Dedifferentiated amniotic fluid mesenchymal stem cell (primary cell): Measurements from ENCODE around the gene FYCO1.
A peak's percentile ranks its signal among the peaks of the same experiment; 100 is the strongest.

Experiments used
- DNase-seq: peaks from one replicate; pipeline ENCODE4 v3.0.0-alpha.2; 2016; ENCODE audit errors: extremely low spot score

Gene FYCO1

GRCh38 chr3:45984331-45985312, 11.0 kb downstream of the FYCO1 start:
- DNase-seq, result peak; percentile 75

GRCh38 chr3:45983770-45984169, 11.9 kb downstream of the FYCO1 start:
- no peak for DNase-seq

DNA sequence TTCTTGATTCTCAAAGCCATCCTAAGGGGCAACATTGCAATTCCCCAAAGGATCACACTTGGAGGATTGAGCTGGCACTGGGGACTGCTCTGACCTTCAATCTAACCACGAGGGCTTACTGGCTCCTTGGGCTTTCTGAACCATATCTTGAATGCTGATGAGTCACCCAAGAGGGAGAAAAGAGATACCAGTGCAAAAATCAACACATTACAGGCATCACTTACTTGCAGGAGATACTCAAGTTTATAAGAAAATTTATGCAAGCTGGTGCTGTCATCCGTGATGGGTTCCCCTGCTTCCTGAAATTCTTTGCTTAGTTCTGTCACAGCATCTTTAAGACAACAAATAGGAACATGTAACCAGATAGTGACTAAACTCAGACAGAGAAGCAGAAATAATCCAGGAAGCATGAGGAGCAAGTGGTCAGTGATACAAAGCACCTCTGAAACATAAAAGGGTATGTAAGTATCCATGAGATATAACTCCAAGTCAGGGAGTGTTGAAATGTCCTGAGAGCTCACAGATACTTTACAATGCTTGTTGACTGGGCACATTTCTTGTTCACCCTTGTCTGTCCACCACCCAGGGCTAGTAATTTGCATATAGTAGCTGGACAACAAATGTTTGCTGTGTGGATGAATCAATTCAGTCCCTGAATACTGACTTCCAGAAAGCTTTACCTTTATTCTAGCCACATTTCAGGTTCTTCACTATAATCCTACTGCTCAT, 14.1 kb downstream of the FYCO1 start:
- no peak for DNase-seq

DNA sequence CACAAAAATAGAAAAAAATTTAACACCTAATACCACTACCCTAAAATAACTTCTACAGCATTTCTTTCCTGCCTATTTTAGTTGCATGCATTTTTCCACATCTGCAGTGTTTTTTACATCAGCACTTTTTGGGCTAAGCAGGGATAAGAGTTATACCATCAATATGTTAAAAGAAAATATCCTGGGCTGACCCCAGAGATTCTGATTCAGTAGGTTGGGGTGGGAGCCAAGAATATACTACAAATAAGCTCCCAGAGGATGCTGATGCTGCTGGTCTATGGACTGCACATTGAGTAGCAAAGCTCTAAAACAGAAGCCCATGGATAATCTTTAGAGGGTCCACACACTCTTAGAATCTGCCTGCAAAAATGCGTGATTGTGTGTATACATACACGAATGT, 14.8 kb downstream of the FYCO1 start:
- DNase-seq, result no peak

DNA sequence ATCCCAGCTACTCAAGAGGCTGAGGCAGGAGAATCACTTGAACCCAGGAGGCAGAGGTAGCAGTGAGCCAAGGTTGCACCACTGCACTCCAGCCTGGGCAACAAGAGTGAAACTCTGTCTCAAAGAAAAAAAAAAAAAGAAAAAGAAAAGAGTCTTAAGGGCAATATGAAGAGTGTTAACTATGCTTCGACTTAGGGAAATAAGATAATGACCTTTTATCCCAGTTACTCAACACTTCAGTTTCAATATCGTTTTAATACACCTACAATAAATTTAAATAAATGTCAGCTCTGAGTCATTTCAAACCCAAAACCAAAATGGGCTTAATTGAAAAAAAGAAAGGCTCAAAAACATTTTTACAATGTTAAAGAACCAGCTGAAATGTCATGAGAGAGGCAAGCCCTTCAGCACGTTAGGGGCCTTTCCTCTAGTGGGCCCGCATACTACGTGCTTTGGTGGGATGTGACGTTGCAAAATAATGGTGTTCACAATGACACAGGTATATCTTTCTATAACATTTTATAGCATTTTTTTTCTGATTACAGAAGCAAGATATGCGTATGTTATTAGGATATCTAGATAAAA, 15.3 kb downstream of the FYCO1 start:
- no peak for DNase-seq

GRCh38 chr3:45979378-45979777, 16.2 kb downstream of the FYCO1 start:
- no peak for DNase-seq

- no peak for DNase-seq
These were observed 17.4 kb downstream of the FYCO1 start for GRCh38 chr3:45978006-45978761.

- no peak for DNase-seq
These were observed 19.2 kb downstream of the FYCO1 start for GRCh38 chr3:45976191-45977091.

GRCh38 chr3:45975686-45976085, 19.9 kb downstream of the FYCO1 start:
- no peak for DNase-seq

GRCh38 chr3:45974686-45975085, 20.9 kb downstream of the FYCO1 start:
- DNase-seq, result no peak

- peak; percentile 84 for DNase-seq
These were observed 22.9 kb downstream of the FYCO1 start for GRCh38 chr3:45972534-45973402.

DNA sequence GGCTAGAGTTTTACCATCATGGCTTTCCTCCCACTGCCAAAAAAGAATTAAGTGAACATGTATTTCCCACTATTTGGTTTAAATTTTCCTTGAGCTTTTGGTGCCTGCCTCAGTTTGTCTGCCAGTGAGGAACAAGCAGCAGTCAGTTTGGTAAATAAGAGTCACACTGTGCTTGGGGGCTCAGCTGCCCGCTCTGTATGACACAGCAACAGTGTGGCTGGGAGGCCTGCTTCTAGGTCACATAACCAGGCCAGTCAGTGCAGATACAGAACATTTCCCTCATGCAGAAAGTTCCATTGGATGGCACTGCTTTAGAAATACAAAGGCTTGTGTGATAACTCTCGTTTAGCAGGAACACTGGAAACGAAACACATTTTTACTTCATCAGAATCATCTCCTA, 25.7 kb downstream of the FYCO1 start:
- no peak for DNase-seq

DNA sequence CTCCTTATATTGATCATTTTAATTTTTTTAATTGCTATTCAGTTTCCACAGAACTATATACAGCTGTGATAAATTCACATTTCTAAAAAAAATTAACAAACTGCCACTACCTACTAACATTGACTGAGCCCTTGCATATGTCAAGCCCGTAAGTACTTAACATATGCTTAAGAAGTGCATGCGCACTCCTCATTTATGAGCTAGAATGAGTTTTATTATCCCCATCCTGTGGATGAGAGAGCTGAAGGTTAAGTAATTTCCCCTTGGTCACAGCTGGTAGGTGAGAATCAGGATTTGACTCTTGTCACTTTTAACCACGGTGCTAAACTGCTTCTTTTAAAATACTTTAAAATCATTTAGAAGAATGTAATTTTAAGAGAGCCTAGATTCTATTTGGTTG, 26.5 kb downstream of the FYCO1 start:
- DNase-seq, result no peak

DNA sequence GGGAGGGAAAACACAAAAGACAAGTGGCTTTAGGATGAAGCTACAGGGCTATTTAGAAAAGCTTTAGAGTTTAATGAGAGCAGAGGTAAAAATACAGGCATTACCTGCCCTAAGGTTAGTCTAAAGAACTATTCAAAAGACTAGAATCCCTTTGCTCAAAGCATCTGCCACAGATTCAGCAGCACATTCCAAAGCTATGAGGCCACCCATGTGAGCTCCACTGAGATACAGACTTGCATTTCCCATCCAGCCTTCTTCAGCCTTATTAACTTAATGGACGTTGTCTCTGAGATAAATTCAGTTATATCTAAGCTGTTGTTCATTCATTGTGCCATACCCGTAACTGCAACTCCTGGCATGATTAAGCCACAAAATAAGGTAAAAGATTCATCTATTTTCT, 26.9 kb downstream of the FYCO1 start:
- peak; percentile 52 for DNase-seq

DNA sequence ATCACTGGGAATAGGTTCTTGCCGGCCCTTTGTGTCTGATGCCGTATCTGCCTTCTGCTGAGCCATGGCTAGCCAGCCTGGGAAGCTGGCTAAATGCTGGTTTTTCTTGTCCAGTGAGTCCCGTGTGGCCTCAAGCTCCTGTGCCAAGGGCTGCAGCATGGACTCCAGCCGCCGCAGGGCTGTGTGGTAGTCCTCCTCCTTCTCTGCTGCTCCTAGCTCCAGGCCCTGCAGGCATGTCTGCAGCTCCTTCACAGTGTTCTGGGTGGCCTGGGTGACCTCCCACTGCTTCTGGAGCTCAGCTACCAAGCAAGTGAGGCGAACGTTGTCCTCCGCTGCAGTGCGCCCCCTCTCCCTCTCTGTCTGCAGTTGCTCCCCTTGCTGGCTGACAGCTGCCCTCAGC, 27.5 kb downstream of the FYCO1 start:
- DNase-seq, result no peak

GRCh38 chr3:45967724-45968123, 27.9 kb downstream of the FYCO1 start:
- DNase-seq, result no peak

- no peak for DNase-seq
These were observed 28.5 kb downstream of the FYCO1 start for GRCh38 chr3:45966950-45967640.

- no peak for DNase-seq
These were observed 29.2 kb downstream of the FYCO1 start for GRCh38 chr3:45966371-45966791.

GRCh38 chr3:45965653-45966052, 30.0 kb downstream of the FYCO1 start:
- DNase-seq, result no peak
